ENCODE data around the gene FAM219A.

FAM219A gene

DNA sequence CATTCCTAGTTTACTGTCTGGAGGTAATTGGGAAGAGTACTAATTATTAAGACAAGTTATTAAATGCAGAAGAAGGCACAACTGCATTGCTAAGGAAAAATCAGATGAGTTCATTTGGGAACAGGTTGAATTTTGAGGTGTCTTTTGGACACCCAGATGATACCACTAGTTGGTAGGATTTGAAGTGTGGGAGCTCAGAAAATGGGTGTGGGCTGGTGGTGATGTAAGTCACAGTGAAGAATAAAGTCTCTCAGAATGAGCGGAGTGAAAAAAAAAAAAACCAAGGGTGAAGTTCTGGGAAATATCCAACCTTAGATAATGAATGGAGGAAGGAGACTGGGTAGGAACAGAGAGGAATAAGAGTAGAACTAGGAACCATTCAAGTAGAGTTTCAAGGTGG lies 46.0 kb downstream of the FAM219A start:
- no peak for DNase-seq (ENCODE audit: extremely low spot score)
- CTCF ChIA-PET: interaction anchor here (2.1 kb wide), 1 partner anchor 8 kb away, joined by 8 read pairs; no protein-coding TSS in a partner anchor
- POLR2A ChIA-PET: no interaction called here
- TF ChIP-seq LEF1 (IDR thresholded peaks at IDR 0.05; ENCODE audit: borderline replicate concordance) (no peak), SUZ12 (IDR thresholded peaks at IDR 0.05) (no peak), FOXM1 (IDR thresholded peaks at IDR 0.05; ENCODE audit: borderline replicate concordance) (no peak), BHLHE40 (IDR thresholded peaks at IDR 0.05; ENCODE audit: borderline replicate concordance) (no peak), FOXK2 (IDR thresholded peaks at IDR 0.05) (no peak)

GRCh38 chr9:34409154-34409553 lies 49.2 kb downstream of the FAM219A start:
- POLR2A ChIA-PET: no interaction called here
- CTCF ChIA-PET: no interaction called here
- no peak for DNase-seq (ENCODE audit: extremely low spot score)
- no peak for TF ChIP-seq ZNF384 (IDR thresholded peaks at IDR 0.05)
- TF ChIP-seq FOXA1 (IDR thresholded peaks at IDR 0.05): no peak
- no peak for TF ChIP-seq BHLHE40 (IDR thresholded peaks at IDR 0.05; ENCODE audit: borderline replicate concordance)
- no peak for TF ChIP-seq CTBP1 (IDR thresholded peaks at IDR 0.05; ENCODE audit: borderline replicate concordance)
- TF ChIP-seq HDGF (IDR thresholded peaks at IDR 0.05; ENCODE audit: borderline replicate concordance): no peak
- TF ChIP-seq L3MBTL2 (conservative IDR thresholded peaks at IDR 0.05): no peak
- TF ChIP-seq ELF4 (IDR thresholded peaks at IDR 0.05): no peak
- no peak for TF ChIP-seq SUZ12 (IDR thresholded peaks at IDR 0.05)
- no peak for TF ChIP-seq PKNOX1 (IDR thresholded peaks at IDR 0.05)
- no peak for TF ChIP-seq TARDBP (IDR thresholded peaks at IDR 0.05)
- no peak for TF ChIP-seq LEF1 (IDR thresholded peaks at IDR 0.05; ENCODE audit: borderline replicate concordance)
- TF ChIP-seq SP1 (IDR thresholded peaks at IDR 0.05): no peak
- no peak for TF ChIP-seq FOXM1 (IDR thresholded peaks at IDR 0.05; ENCODE audit: borderline replicate concordance)
- TF ChIP-seq ARNT (IDR thresholded peaks at IDR 0.05): no peak
- no peak for TF ChIP-seq FOXK2 (IDR thresholded peaks at IDR 0.05)
- no peak for TF ChIP-seq NFRKB (IDR thresholded peaks at IDR 0.05)

DNA sequence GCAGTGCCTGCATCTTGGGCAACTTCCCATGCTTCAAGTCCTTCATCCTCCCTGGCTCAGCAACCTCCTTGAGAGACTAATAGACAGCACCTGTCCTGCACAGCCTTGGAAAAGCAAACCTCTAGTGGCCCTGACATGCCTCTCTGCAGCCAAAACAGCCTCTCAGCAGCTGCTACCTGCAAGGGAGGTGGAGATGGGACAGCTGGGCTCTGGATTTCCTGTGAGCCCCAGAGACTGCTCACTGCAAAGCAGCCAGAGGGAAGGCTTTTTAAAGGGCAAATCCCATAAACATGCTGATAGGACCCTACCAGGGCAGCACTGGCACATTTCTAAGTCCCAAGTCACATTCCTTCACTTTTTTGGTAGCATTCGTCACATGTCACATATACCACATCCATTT lies 50.2 kb downstream of the FAM219A start:
- ChIA-PET POLR2A (no interaction called here), CTCF (no interaction called here)
- TF ChIP-seq FOXM1 (IDR thresholded peaks at IDR 0.05; ENCODE audit: borderline replicate concordance): no peak
- no peak for TF ChIP-seq TARDBP (IDR thresholded peaks at IDR 0.05)
- TF ChIP-seq NFRKB (IDR thresholded peaks at IDR 0.05): no peak
- no peak for TF ChIP-seq HDGF (IDR thresholded peaks at IDR 0.05; ENCODE audit: borderline replicate concordance)
- TF ChIP-seq PKNOX1 (IDR thresholded peaks at IDR 0.05): no peak
- TF ChIP-seq L3MBTL2 (conservative IDR thresholded peaks at IDR 0.05): no peak
- no peak for TF ChIP-seq ELF4 (IDR thresholded peaks at IDR 0.05)
- TF ChIP-seq ZNF384 (IDR thresholded peaks at IDR 0.05): no peak
- no peak for TF ChIP-seq SP1 (IDR thresholded peaks at IDR 0.05)
- TF ChIP-seq SUZ12 (IDR thresholded peaks at IDR 0.05): no peak
- no peak for TF ChIP-seq CTBP1 (IDR thresholded peaks at IDR 0.05; ENCODE audit: borderline replicate concordance)
- TF ChIP-seq FOXA1 (IDR thresholded peaks at IDR 0.05): no peak
- TF ChIP-seq LEF1 (IDR thresholded peaks at IDR 0.05; ENCODE audit: borderline replicate concordance): no peak
- TF ChIP-seq FOXK2 (IDR thresholded peaks at IDR 0.05): no peak
- TF ChIP-seq BHLHE40 (IDR thresholded peaks at IDR 0.05; ENCODE audit: borderline replicate concordance): no peak
- no peak for TF ChIP-seq ARNT (IDR thresholded peaks at IDR 0.05)
- DNase-seq (ENCODE audit: extremely low spot score): no peak

GRCh38 chr9:34406219-34406618 lies 52.2 kb downstream of the FAM219A start:
- POLR2A ChIA-PET: no interaction called here
- CTCF ChIA-PET: no interaction called here
- DNase-seq (ENCODE audit: extremely low spot score): no peak
- TF ChIP-seq LEF1 (IDR thresholded peaks at IDR 0.05; ENCODE audit: borderline replicate concordance) (no peak), ZNF384 (IDR thresholded peaks at IDR 0.05) (no peak), SUZ12 (IDR thresholded peaks at IDR 0.05) (no peak), TARDBP (IDR thresholded peaks at IDR 0.05) (no peak), ARNT (IDR thresholded peaks at IDR 0.05) (no peak), HDGF (IDR thresholded peaks at IDR 0.05; ENCODE audit: borderline replicate concordance) (no peak), L3MBTL2 (conservative IDR thresholded peaks at IDR 0.05) (no peak), FOXA1 (IDR thresholded peaks at IDR 0.05) (no peak), BHLHE40 (IDR thresholded peaks at IDR 0.05; ENCODE audit: borderline replicate concordance) (no peak), FOXK2 (IDR thresholded peaks at IDR 0.05) (no peak), PKNOX1 (IDR thresholded peaks at IDR 0.05) (no peak), CTBP1 (IDR thresholded peaks at IDR 0.05; ENCODE audit: borderline replicate concordance) (no peak), FOXM1 (IDR thresholded peaks at IDR 0.05; ENCODE audit: borderline replicate concordance) (no peak), NFRKB (IDR thresholded peaks at IDR 0.05) (no peak), SP1 (IDR thresholded peaks at IDR 0.05) (no peak), ELF4 (IDR thresholded peaks at IDR 0.05) (no peak)

- DNase-seq (ENCODE audit: extremely low spot score): no peak
- ChIA-PET CTCF (interaction anchor here (2.7 kb wide), 1 partner anchor 141 kb away, joined by 15 read pairs; no protein-coding TSS in a partner anchor), POLR2A (no interaction called here)
- TF ChIP-seq CTBP1 (IDR thresholded peaks at IDR 0.05; ENCODE audit: borderline replicate concordance) (no peak), LEF1 (IDR thresholded peaks at IDR 0.05; ENCODE audit: borderline replicate concordance) (no peak), PKNOX1 (IDR thresholded peaks at IDR 0.05) (no peak), ELF4 (IDR thresholded peaks at IDR 0.05) (no peak), L3MBTL2 (conservative IDR thresholded peaks at IDR 0.05) (no peak), ARNT (IDR thresholded peaks at IDR 0.05) (no peak), FOXK2 (IDR thresholded peaks at IDR 0.05) (no peak), SP1 (IDR thresholded peaks at IDR 0.05) (no peak), NFRKB (IDR thresholded peaks at IDR 0.05) (no peak), FOXM1 (IDR thresholded peaks at IDR 0.05; ENCODE audit: borderline replicate concordance) (no peak), HDGF (IDR thresholded peaks at IDR 0.05; ENCODE audit: borderline replicate concordance) (no peak), FOXA1 (IDR thresholded peaks at IDR 0.05) (no peak), ZNF384 (IDR thresholded peaks at IDR 0.05) (no peak)
These were observed 52.7 kb downstream of the FAM219A start for GRCh38 chr9:34405719-34406118.
